ENCODE results near the gene DNAH12.

The DNAH12 gene, protein sequence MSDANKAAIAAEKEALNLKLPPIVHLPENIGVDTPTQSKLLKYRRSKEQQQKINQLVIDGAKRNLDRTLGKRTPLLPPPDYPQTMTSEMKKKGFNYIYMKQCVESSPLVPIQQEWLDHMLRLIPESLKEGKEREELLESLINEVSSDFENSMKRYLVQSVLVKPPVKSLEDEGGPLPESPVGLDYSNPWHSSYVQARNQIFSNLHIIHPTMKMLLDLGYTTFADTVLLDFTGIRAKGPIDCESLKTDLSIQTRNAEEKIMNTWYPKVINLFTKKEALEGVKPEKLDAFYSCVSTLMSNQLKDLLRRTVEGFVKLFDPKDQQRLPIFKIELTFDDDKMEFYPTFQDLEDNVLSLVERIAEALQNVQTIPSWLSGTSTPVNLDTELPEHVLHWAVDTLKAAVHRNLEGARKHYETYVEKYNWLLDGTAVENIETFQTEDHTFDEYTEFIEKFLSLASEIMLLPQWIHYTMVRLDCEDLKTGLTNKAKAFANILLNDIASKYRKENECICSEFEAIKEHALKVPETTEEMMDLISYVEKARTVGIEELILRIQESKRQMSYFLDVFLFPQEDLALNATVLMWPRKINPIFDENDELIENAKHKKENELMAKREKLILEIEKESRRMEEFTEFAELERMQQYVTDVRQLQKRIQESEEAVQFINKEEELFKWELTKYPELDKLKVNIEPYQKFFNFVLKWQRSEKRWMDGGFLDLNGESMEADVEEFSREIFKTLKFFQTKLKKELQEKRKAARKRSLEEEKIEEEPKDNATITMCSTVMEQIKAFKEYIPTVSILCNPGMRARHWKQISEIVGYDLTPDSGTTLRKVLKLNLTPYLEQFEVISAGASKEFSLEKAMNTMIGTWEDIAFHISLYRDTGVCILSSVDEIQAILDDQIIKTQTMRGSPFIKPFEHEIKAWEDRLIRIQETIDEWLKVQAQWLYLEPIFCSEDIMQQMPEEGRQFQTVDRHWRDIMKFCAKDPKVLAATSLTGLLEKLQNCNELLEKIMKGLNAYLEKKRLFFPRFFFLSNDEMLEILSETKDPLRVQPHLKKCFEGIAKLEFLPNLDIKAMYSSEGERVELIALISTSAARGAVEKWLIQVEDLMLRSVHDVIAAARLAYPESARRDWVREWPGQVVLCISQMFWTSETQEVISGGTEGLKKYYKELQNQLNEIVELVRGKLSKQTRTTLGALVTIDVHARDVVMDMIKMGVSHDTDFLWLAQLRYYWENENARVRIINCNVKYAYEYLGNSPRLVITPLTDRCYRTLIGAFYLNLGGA (N-terminal part only)

DNA sequence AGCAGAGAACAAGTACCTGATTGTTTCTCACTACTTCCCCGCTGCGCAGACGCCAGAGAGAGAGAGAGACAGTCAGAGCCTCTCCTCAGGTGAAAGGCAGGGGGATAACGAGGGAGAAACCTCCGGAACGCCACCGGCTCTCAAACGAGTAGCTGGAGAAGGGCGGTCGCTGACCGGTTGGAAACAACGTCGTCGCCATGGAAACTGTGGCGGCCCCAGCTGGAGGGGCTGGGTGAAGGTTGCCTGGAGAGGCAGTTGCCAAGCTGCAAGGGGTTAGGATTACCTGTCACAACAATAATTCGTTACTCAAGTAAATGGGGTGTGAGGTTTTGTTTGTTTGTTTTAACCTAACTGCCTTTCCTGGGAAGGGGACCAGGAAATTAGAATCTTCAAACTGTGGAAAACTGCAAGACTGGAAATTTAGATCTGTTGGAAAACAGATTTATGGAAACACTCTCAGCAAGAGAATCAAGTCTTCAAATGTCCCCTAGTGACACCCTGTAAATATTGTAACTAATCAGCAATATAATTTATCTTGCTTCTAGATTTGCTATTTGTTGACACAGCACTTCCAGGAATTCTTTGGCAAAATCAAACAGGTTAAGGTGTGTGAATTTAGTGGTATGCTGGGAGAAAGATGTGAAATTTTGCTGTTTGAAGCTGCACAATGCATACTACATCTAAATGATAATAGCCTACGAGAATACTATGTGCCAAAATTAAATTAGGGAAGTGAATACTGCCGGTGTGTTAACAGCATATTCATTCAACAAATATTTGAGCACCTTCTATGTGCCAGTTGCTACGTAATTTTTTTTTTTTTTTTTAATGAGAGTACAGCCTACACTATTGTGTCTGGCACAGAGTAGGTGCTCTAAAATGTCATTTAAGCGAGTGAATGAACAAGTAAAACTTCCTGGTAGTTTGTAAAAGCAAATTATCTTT, at the start of gene DNAH12:
Gene DNAH12, minus strand, starts transcription at position 164 of the 945 bp plus-strand sequence. CDS start 1,474 bp downstream, outside the sequence.
- no peak for DNase-seq

DNA sequence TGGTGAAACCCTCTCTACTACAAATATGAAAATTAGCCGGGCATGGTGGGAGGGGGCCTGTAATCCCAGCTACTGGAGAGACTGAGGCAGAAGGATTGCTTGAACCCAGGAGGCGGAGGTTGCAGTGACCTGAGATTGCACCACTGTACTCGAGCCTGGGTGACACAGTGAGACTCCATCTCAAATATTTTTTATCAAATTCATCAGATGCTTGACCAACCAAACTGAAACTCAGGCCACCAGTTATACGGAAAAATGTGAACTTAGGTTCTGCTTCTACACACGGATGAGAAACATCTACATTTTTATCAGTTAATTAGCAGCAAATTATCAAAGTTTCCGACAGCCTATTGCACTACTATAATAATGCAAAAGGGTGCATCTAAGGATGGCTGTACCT, 48.2 kb upstream of the DNAH12 start:
- no peak for DNase-seq

DNA sequence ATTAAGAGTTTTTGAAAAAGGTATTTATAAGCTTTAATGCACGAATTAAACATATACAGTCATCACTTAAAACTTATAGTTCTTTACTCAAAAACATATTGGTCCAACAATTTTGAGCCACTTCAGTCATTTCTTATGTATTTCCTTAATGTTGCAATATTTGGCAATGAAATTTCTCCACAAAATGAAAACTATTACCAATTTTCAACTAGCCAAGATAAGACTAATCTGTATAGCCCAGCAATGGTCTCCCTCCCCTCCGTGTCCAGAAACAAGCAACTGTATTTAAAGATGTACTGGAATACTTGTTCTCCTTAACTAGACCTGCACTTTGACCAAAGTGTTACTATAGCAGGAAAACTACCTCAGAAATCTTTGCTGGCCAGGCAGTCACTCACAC, 43.8 kb upstream of the DNAH12 start:
- no peak for DNase-seq

DNA sequence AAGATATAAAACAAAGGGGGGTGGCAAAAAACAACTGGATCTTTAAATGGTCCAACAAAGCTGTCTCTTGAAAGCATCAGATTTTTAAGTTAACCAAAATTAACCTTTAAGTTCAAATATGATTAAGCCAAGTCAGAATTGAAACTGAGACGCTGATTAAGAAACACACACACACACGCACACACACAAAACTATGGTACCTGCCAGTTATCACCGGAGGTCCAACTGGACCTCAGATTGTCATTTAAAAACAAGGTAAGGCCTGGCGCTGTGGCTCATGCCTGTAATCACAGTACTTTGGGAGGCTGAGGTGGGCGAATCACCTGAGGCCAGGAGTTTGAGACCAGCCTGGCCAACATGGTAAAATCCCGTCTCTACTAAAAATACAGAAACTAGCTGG, 42.6 kb upstream of the DNAH12 start:
- peak; percentile 0 for DNase-seq

DNA sequence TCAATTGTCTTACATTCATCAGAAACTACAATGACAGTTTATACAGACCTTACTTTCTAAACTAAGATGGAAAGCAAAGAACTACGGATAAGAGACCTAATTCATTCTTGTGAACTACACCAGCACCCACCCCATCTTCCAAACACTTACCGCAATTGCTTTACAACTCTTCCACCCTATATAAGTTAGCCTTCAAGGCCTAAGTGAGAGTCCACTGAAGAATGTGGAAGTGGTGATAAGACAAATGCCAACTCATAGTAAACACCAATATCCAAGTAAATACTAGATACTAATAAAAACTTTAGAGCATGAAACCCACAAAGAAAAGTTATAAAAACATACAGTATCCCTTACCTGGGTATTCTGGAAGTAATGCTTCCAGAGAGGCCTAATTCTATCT, 39.4 kb upstream of the DNAH12 start:
- no peak for DNase-seq

DNA sequence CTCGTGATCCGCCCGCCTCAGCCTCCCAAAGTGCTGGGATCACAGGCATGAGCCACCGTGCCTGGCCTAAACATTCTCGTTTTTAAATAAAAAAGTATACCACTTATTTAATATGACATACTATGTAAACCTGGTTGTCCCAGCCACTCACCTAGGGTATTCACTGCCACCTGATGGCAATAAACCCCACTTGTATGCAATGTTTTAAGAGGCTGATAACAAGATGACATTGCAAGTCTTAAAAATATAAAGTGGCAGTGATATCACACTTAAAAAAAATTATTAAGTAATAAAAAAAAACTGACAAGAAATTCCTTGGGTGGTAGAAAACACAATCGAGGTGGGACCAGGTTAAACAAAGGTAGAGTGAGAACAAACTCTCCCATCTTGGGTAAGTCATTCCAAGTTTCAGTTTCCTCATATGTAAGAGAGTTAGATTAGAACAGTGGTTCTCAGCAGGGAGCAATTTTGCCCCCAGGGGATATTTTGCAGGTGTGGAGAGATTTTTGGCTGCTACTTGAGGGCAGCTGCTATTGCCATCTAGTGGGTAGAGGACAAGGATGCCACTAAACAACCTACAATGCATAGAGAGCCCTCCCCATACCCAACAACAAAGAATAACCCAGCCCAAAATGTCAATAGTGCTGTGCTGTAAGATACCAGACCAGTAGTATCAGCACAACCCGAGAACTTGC, 38.5 kb upstream of the DNAH12 start:
- DNase-seq: no peak

DNA sequence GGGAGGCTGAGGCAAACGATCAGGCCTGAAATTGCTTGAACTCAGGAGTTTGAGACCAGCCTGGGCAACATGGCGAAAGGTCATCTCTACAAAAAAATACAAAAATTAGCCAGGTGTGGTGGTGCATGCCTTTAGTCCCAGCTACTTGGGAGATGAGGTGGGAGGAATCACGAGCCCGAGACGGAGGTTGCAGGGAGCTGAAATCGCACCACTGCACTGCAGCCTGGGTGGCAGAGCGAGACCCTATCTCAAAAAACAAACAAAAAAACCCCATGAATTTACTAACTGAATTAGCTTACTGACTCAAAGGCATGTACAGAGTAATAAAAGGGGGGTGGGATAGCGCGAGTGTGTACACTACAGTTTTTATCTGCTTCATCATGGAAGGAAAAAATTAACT, 33.7 kb upstream of the DNAH12 start:
- DNase-seq: no peak

DNA sequence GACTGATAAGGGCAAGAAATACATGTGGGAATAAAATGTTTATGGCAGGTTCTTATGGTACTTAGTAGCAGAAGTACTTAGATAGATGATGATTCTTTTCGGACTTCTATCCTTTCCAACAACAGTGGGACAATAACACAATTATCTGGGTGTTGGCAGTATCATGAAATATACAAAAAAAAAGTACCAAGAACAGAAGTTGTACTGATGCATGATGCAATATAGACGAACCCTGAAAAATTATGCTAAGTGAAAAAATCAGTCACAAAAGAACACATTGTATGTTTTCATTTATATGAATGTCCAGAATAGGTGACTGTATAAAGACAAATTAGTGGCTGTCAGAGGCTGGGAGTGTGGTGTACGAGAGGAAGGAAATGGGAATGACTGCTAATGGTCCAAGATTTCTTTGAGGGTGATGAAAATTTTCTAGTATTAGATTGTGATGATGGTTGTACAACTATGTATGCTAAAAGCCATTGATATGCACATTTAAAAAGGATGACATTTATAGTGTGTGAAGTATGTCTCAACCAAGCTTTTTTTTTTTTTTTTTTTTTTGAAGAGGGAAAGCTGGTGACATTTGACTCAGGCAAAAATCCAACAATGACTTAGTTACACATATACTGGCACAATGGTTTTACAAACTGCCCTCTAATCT, 32.0 kb upstream of the DNAH12 start:
- DNase-seq: no peak

DNA sequence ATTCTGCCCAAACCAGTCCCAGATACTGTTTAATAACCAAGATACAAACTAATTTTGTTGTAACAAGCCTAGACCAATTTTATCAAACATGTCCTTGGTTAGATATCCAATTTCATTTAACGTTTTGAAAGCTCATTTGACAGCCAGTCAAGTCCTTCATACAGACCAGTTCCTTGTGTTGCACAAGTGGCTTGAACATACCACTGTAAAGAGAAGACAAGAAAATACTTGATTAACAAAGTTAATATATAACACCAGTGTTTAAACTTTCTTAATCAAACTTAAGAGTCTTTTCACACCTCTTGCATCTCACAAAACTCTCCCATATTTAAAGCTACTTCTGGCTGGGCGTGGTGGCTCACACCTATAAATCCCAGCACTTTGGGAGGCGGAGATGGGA, 28.0 kb upstream of the DNAH12 start:
- no peak for DNase-seq

DNA sequence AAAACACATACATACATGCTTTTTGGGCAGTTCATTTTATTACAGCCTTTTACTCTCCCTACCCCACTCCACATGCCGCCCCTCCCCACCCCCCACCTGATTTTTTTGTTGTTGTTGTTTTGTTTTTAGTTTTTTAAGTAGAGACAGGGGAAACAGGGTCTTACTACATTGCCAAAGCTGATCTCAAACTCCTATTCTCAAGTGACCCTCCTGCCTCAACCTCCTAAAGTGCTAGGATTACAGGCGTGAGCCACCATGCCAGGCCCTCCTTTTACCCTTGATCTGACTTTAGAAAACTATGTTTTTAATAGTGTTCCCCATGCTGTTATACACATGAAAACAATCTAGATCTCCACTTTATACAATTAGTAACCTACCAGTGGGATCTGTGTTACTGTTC, 26.7 kb upstream of the DNAH12 start:
- DNase-seq: no peak

DNA sequence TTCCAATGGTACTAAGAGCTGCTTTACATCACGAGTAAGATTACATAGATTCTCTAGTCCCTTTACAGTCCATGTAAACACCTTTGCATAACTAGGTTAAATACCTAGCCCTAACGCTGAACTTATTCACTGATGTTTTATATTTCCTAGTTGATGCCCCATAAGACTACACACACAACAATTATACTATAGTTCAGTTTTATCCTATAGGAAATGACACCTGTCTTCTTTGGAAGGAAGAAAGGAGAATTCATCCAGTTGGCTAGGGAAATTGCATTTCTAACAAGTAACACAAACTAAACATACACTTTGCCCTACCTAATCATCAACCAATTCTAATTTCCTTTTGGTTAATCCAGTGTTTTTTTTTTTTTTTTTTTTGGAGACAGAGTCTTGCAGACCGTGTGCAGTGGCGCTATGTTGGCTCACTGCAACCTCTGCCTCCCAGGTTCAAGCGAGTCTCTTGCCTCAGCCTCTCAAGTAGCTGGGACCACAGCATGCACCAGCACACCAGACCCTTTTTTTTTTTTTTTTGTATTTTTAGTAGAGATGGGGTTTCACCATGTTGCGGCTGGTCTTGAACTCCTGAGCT, 25.8 kb upstream of the DNAH12 start:
- no peak for DNase-seq

DNA sequence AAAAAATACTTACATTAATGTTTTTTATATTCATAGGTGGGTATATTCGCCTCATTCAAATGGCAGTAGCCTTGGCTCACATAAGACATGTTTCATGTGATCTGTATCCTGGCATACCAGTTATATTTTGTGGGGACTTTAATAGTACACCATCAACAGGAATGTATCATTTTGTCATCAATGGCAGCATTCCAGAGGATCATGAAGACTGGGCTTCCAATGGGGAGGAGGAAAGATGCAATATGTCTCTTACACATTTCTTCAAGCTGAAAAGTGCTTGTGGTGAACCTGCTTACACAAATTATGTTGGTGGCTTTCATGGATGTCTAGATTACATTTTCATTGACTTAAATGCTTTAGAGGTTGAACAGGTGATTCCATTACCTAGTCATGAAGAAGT, 15.4 kb upstream of the DNAH12 start:
- DNase-seq: no peak

DNA sequence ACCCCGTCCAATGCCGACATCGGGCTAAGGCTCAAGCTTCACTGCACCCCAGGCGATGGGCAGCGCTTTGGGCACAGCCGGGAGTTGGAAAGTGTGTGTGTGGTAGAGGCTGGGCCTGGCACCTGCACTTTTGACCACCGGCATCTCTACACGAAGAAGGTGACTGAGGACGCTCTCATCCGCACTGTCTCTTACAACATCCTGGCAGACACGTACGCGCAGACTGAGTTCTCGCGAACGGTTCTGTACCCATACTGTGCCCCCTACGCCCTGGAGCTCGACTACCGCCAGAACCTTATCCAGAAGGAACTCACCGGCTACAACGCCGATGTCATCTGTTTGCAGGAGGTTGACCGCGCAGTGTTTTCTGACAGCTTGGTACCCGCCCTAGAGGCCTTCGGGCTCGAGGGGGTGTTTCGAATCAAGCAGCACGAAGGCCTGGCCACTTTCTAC, 13.0 kb upstream of the DNAH12 start:
- peak; percentile 49 for DNase-seq

DNA sequence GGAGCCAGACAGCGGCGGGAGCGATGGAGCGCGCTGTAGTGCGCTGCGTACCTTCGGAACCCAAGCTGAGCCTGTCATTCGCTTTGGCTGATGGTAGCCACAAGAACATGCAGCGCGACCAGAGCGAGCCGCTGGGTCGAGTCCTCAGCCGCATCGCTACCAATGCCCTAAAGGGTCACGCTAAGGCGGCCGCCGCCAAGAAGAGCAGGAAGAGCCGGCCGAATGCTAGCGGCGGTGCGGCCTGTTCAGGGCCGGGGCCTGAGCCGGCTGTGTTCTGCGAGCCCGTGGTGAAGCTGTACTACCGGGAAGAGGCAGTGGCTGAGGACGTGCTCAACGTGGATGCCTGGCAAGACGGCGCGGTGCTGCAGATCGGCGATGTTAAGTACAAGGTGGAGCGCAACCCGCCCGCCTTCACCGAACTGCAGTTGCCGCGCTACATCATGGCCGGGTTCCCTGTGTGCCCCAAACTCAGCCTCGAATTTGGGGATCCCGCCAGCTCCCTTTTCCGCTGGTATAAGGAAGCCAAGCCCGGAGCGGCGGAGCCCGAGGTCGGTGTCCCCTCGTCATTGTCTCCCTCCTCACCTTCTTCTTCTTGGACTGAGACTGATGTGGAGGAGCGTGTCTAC, 12.4 kb upstream of the DNAH12 start:
- no peak for DNase-seq

DNA sequence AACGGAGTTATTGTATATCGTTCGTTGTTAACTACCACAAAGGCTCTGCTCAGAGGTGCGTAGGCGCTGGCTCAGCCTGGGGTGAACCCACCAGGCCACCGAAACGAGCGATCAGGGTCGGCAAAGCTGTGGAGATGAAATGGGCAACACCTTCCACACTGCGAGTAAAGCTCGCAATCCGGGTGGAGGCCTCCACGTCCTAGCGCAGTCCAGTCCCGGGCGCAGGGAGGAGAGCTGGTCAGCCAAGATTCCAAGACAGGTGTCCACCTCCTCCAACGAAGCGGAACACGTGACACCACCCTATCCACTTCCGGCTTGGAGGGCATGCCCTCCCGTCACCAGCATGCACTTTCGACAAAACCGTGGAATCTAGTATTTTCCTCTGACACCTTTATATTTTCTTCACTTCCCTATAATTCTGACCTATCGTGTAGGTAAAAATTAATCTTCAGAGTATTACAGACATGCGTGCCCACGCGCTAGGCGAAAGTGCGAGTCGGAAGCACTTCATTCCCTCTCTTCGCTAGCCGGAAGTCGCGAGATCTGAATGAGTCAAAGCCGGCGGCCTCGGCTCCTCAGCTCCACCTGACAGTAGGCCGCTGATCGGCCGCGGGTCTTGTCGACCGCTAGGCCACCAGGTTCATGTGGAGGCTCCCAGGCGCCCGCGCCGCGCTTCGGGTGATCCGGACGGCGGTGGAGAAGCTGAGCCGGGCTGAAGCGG, 11.8 kb upstream of the DNAH12 start, which contains the start of gene PDE12:
Gene PDE12, plus strand, starts transcription at position 537 of the 721 bp plus-strand sequence. Its CDS starts 106 bp downstream, at position 643.
- DNase-seq: peak; percentile 89

DNA sequence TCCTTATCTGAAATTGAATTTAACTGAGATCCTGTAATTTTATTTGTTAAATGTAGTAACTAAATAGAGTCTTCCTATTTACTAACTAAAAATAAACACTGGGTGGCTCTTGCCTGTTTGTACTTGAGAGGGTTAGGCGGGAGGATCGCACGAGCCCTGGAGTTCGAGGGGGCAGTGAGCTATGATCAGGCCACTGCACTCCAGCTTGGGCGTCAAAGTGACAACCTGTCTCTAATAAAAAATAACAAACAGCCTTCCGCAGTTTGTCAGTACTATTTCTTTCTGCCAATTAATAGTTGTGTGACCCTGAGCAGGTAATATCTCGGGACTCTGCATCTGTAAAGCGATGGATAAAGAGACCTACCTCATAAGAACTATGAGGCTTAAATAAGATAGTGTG, 11.2 kb upstream of the DNAH12 start:
- DNase-seq: no peak

DNA sequence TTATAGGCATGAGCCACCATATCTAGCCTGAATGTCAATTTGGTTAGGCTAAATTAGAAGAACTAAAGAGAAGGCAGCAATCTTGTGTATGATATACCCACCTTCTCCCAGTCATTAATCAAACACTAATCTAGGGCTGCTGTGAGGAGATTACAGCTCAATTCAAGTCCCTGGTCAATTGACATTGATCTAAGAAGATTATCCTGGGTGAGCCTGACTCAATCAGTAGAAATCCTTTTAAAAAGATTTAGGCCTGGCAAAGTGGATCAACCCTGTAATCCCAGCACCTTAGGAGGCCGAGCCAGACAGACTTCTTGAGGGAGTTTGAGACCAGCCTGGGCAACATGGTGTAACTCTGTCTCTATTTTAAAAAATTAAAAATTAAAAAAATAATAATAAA, 2.5 kb upstream of the DNAH12 start:
- DNase-seq: no peak

DNA sequence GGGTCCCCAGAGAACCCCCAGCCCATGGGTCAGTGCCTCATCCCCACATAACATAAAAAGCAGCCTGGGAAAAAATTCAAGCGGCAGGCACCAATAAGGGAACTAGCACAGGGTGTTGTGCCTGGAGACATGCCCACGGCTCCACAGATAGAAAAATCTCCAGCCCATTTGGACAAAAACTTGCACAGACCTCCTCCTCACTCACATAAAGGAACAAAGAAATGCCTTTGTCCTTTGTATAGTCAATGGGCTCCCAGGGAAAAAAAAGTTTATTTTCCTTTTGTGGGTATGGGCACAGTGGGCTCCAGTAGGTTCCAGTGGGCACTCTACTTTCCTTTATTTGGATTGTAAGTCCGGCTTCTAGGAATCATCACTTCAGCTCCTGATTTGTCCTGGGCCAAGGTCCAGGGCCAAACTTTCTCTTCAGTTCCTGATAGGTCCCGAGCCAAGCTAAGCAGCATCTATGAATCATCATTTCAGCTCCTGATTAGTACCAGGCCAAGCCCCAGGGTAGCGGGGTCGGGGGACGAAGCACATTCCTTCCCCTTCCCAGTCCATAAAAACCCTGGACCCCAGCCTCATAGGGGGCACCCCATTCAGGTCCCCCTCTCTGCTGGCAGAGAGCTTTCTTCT, 1.6 kb upstream of the DNAH12 start:
- no peak for DNase-seq
